Measurements from ENCODE around the gene CDRT4.

DNA sequence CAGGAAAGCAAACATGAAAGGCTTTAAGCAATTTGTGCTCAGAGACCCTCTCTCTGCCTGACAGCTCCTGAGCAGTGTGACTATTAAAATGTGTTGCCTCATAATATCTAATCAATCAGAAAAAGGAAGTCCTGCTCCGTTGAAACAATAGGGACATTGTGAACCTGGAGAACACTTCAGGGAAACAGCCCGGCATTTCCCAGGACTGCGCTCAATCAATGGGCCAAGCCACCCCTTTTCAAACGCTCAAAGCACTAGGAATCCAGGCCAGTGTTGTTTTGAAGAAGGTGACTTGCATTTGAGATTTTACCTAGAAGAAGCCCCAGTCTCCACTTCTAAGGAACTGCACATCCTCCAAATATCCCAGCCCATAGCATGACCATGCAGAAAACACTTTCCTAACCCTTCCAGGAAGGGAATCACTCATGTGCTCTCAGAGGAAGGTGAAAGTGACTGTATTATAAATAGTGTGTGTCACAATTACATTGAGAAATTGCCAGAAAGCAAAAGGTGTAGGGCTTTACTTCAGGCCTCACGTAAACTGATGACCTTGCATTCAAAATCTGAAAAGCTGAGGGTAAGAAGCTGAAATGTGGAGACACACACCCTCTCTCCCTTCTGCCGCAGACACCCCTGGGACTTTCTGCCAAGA lies 19.4 kb downstream of the CDRT4 start:
- TF ChIP-seq, protein P1, sequence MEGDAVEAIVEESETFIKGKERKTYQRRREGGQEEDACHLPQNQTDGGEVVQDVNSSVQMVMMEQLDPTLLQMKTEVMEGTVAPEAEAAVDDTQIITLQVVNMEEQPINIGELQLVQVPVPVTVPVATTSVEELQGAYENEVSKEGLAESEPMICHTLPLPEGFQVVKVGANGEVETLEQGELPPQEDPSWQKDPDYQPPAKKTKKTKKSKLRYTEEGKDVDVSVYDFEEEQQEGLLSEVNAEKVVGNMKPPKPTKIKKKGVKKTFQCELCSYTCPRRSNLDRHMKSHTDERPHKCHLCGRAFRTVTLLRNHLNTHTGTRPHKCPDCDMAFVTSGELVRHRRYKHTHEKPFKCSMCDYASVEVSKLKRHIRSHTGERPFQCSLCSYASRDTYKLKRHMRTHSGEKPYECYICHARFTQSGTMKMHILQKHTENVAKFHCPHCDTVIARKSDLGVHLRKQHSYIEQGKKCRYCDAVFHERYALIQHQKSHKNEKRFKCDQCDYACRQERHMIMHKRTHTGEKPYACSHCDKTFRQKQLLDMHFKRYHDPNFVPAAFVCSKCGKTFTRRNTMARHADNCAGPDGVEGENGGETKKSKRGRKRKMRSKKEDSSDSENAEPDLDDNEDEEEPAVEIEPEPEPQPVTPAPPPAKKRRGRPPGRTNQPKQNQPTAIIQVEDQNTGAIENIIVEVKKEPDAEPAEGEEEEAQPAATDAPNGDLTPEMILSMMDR (IDR thresholded peaks at IDR 0.05; ENCODE audit: low read depth, low read length) = no peak
- TF ChIP-seq EZH2phosphoT487 (IDR thresholded peaks at IDR 0.05; ENCODE audit: low read depth) = no peak
